ENCODE data around the gene DCST2.
"Not testable (repeated sequence)": the region's sequence is repeated elsewhere in the genome, so short reads cannot be mapped to it uniquely, and the experiment has no call there.

DCST2 gene

DNA sequence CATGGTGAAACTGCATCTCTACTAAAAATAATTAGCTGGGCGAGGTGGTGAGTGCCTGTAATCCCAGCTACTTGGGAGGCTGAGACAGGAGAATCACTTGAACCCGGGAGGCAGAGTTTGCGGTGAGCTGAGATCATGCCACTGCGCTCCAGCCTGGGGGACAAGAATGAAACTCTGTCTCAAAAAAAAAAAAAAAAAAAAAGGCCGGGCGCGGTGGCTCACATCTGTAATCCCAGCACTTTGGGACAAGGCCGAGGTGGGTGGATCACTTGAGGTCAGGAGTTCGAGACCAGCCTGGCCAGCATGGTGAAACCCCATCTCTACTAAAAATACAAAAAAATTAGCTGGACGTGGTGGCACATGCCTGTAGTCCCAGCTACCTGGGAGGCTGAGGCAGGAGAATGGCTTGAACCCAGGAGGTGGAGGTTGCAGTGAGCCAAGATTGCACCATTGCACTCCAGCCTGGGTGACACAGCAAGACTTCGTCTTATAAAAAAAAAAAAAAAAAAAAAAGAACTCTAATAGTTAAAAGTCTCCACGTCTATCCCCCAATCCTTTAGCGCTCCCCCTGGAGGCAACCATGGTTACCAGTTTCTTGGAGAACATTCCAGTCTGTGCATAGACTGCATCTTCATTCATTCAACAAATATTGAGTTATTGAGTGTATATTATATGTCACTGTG lies 38.1 kb downstream of the DCST2 start:
- DNase-seq, result not testable (repeated sequence)

DNA sequence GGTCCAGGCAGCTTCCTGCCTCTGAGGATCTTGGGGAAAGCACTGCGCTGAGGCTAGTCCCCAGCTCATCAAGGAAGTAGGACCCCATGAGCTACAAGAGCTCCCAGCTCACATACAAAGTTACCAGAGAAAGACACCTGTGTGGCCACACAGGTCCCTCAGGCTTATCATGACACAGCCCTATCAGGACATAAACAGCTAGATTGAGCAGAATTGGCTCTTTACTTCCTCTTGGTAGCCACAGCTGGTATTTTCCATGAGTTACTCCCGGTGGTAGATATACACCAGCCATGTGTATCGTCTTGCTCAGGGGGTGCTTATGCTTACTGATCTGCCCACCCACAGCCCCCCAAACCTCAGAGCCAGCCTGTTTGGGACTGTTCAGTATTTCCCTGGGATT lies 39.0 kb downstream of the DCST2 start:
- no peak for DNase-seq

DNA sequence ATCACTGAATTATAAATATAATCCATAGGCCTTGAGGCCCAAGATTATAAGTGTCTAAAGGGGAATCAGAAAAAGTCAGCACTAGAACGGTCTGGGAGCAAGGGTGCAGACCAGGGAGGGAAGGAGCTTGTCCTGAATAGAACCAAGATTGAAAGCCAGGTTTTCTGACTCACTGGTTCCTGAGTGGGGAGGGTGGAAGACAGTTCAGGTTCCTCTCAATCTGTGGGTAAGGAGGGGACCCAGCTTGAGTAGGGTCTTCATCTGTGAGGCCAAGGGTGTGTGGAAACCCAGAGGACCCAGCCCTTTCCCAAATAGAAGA lies 39.4 kb downstream of the DCST2 start:
- no peak for DNase-seq

DNA sequence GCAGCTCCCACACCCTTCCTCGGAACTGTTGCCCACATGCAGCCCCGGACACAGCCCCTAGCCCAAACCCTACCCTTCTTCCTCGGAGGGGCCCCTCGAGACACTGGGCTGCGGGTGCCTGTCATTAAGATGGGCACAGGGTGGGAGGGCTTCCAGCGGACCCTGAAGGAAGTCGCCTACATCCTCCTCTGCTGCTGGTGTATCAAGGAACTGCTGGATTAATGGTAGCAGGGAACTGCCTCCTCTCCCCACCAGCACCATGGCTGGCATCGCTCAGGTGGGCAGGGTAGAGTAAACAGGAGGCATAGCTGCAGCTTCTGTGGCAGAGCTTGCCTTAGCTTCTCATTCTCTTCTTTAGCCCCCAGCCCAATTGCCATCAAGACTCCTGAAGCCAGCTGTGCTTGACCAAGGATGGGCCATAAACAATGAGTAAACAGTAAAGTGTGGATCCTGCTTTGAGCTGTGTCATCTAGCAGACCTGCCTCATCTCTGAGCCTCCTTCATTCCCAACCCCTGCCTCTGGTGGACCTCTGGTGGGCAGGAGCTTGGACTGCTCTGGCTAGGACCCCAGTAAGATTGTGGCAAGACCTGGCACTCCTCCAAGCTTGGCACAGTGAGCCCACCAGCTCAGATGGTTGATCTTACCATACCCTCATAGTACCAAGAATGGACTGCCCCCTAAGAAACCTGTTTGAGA lies 39.9 kb downstream of the DCST2 start, which contains the start of gene LENEP:
Gene LENEP (plus strand): TSS at position 15 of the 697 bp plus-strand sequence. CDS start 22 bp downstream, at position 37.
- DNase-seq, result no peak

DNA sequence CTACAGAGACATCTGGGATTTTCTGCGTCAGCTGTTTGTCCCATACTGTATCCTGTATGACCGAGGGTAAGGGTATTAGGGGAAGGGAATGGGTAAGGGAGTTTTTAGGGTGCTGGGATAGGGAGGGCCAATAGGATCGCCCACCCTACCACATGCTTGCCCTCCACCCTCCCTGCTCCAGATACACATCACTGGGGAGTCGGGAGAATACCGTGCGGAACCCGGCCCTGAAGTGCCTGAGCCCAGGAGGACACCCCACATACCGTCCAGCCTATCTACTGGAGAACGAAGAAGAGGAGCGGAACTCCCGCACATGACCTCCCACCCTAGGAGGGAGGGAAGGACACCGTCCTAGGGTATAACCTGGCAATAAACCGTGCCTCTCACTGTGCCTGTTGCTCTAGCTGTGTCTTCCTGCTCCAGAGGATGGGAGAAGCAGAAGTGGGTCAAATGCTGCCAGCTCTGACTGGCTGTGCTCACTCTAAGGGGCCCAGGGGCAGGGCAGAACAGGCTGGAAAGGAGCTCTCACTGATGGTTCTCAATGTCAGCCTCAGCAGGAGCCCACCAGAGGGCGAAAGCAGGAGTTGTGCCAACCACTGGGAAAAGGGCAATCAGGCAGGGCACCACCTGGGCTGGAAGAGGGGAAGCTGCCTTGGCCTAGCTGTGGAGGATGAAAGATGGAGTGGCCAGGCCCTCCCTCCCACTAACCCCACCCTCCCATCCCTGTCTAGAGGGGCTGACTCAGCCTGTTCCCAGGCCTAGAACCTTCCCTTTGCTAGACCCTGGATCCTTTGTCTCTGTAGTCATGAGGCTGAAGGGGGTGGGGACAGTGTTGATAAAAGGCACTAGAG lies 40.6 kb downstream of the DCST2 start:
- DNase-seq, result peak; percentile 44

DNA sequence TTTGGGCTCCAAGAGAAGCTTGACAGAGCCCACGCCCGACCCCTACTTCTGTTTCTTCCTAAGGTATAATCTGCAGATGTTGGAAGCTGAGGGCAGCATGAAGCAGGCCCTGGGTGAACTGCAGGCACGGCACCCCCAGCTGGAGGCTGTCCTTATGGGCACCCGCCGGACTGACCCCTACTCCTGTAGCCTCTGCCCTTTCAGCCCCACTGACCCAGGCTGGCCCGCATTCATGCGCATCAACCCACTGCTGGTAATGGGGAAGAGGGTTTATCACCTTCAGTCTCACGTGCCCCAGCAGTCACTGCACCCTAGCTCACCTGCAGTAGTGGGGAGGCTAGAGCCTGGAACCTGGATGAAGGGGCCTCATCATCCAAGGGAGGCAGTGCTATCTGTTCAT lies 43.3 kb downstream of the DCST2 start:
- no peak for DNase-seq

DNA sequence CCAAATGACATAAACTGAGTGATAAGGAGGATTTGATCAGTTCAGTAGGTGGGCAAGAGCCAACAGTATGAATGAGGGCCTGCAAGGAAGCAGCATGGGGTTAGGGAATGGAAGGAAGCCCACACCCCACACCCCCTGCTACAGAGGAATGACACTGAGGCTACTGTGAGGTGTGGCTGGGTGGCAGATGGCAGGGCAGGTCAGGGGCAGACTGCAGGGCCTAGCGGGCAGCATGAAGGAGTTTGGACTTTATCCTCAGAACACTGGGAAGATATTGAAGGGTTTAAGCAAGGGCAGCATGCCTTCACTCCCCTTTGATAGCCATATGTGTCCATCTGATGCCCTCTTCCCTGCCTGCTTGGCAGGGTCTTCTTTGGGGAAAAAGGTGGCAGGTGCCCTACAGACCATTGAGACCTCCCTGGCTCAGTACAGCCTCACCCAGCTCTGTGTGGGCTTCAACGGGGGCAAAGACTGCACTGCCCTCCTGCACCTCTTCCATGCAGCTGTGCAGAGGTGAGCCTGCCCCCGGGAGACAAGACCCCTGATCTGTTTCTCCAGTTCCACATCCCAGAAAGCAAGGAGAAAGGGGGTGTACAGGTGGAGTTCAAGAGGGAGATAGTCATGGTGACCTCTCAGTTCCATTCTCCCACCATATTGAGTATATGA lies 44.3 kb downstream of the DCST2 start:
- DNase-seq, result no peak

DNA sequence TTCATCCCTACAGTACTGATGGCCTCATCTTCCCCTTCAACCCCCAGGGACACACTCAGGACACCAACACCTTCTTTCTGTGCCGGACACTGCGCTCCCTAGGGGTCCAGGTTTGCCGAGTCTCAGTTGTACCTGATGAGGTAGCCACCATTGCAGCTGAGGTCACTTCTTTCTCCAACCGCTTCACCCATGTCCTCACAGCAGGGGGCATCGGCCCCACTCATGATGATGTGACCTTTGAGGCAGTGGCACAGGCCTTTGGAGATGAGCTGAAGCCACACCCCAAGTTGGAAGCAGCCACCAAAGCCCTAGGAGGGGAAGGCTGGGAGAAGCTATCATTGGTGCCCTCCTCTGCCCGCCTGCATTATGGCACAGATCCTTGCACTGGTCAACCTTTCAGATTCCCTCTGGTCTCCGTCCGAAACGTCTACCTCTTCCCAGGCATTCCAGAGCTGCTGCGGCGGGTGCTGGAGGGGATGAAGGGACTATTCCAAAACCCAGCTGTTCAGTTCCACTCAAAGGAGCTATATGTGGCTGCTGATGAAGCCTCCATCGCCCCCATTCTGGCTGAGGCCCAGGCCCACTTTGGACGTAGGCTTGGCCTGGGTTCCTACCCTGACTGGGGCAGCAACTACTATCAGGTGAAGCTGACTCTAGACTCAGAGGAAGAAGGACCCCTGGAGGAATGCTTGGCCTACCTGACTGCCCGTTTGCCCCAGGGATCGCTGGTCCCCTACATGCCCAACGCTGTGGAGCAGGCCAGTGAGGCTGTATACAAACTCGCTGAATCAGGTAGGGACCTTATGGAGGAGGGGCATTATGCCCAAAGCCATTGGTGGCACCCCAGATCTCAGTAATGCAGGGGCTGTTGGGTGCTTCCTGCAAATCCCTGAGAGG lies 45.3 kb downstream of the DCST2 start:
- no peak for DNase-seq

DNA sequence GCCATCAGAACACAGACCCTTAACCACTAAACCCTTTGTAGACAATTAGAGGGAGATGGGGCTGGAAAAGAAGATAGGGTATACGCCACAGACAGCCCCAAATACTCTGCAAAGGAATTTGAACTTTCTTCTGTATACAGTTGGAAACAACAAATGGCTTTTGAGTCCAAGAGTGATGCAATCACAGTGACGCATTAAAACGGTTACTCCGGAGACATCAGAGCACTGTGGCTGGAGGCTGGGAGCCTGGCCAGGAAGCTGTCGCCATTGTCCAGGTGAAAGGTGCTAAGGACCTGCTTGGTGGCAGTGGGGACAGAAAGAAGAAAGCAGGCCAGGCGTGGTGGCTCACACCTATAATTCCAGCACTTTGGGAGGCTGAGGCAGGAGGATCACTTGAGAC lies 46.3 kb downstream of the DCST2 start:
- DNase-seq, result no peak

DNA sequence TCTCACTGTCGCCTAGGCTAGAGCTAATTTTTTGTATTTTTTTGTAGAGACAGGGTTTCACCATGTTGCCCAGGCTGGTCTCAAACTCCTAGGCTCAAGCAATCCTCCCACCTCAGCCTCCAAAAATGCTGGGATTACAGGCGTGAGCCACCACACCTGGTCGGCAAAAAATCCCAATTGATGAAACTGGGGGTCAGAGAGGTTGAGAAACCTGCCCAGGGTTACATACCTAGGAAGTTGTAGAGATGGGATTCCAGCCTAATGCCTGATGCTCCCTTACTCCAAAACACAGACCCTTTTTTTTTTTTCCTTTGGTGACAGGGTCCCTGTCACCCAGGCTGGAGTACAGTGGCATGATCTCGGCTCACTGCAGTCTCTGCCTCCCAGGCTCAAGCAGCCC lies 46.8 kb downstream of the DCST2 start:
- DNase-seq, result not testable (repeated sequence)

DNA sequence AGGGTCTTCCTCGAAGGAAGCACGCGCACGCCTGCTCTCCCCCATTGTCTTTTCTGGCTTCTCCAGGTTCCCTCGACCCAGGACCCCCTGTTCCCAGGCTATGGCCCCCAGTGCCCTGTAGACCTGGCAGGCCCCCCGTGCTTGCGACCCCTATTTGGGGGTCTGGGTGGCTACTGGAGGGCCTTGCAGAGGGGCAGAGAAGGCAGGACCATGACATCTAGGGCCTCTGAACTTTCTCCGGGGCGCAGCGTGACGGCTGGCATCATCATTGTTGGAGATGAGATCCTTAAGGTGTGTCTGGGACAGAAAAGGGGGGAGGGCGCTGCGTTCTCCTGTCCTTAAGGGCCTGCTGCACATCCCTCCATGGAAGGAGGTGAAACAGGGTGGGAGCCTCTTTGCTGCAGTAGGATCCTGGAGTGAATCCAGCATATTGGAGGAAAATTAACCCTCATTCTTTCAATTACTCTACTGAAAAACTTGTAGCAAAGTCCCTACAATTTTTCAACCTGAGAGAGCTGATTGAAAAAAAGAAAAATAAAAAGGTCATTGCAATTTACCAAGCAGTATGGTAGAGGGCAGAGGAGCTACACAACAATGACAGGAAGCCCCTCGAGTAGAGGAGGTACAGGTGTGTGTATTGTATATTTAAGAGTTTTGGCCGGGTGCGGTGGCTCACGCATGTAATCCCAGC lies 49.7 kb downstream of the DCST2 start:
- no peak for DNase-seq

DNA sequence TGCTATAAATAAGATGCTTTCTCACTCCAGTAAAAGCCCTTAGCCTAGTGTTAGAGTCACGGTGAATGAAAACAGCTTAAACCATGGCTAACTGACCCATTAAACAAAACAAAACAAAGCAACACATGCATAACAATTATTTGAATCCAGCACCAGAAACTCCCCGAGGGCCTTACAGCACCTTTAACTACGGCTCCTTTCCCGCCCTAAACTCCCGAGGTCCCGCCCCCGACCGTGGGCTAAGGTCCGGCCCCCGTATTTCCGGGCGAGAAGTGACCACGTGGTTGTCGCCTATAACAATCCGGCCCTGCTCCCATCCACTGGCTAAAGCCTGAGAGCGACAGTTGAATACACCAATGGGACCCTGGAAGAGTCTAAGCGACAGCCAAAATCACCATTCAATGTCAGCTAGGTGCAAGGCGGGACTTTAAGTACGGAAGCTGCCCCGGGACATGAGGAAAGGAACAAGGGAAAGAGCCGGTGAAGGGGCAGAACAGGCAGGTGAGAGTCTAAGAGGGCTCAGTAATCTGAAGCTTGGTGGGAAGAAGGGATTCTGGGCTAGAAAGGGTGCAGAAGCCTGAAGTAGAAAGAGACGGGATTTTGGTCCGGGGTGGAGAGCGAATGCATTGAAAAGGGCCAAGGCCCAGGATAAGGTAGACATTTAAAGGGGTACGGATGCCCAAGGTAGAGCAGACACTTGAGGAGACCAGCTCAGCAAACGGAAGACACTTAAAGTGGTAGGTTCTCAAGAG lies 50.5 kb downstream of the DCST2 start, which contains the start of gene FLAD1:
Gene FLAD1 (plus strand): TSS at position 448 of the 752 bp plus-strand sequence. CDS start 351 bp downstream, outside the sequence.
- peak; percentile 99 for DNase-seq

DNA sequence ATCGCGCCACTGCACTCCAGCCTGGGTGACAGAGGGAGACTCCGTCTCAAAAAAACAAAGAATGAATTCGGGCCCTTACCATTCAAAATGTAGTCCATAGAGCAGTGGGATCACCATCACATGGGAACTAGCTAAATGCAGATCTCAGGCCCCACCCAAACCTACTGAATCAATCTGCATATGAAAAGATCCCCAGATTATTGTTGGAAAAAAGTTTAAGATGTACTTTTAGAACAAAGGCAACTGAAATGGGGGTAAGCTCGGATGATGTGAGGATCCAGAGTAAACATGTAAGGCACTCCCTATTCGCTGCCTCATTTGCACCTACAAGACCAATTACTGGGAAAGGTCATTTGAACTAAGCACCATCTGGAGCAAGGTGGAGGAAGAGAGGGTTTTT lies 51.2 kb downstream of the DCST2 start:
- no peak for DNase-seq

DNA sequence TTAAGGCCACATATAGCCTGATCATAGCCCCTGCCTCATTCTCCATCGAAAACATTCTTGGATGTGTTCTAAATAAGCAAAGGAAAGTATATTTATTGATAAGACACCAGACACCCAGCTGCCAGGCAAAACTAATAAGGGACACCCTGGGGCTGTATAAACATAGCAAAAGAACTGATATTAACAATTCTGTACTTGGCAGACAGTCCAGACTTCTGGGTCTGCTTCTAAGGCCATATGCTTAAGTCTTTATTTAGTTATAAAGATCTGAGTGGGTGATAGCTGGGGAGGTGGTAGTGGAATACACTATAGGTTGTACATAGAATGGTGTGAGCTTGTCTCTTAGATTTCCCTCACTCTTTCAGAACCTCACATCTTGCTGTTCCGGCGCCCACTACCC lies 55.2 kb downstream of the DCST2 start:
- no peak for DNase-seq

DNA sequence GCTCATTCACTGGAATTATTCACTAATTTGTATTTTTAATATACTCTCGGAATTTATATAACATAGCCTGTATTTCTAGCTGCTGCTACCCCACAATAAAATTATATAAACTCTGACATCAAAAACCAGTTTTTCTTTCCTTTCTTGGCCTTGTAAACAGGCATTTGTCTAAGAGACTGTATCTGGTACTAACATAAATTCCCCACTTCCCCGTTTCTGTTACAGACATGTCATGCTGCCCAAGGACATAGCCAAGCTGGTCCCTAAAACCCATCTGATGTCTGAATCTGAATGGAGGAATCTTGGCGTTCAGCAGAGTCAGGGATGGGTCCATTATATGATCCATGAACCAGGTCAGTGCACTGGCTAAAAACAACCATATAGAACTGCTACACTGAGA lies 55.8 kb downstream of the DCST2 start:
- DNase-seq, result not testable (repeated sequence)

DNA sequence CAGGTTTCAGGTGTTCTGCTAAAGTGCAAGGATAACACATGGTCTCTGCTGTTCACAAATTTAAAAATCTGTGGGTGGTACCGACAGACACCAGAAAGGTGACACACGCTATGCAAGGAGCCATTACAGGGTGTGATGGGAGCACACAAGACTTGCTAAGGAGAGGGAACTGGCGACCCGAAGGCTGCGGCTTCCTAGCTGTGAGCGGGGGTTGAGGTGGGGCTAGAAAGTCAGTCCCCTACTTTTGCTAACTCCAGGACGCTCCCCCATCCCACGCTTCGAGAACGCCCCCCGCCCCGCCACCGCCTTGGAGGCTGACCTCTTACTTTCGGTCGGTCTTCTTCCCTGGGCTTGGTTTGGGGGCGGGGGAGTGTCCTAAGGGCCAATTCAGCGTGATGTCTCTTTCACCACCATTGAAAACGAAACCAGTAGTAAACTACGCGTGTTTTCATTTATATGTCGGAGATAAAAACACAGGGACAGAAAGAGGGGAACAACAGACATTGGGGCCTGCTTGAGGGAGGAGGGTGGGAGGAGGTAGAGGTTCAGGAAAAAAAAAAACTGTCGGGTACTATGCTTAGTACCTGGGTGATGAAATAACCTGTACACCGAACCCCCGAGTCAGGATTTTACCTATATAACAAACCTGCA lies 58.0 kb downstream of the DCST2 start:
- DNase-seq, result no peak

DNA sequence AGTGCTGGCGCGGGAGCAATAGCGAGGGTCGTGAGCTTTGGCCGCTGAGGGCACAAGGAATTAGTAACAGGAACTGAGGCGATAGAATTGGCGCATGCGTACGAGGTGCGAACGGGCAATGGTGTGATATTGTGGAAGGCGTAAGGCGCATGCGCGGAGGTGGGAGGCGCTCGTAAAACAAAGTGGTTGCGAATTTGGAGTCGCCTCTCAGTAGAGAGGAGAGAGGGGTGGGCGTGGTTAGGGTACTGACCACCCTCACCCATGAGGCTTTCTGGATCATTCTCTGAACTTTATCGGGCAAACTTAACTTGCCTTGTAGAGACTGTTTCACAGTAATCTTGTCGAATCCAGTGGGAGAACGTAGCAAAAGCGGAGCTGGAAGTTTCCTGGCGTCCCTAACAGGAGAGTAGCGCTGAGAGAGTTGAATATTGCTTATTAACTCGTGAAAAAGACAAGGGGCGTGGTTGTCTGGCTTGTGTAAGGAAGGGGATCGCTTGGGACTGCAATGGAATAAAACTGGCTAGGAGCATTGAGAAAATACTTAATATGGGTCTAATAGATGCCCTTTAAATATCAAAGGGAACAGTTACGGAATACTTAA lies 58.7 kb downstream of the DCST2 start:
- peak; percentile 88 for DNase-seq

DNA sequence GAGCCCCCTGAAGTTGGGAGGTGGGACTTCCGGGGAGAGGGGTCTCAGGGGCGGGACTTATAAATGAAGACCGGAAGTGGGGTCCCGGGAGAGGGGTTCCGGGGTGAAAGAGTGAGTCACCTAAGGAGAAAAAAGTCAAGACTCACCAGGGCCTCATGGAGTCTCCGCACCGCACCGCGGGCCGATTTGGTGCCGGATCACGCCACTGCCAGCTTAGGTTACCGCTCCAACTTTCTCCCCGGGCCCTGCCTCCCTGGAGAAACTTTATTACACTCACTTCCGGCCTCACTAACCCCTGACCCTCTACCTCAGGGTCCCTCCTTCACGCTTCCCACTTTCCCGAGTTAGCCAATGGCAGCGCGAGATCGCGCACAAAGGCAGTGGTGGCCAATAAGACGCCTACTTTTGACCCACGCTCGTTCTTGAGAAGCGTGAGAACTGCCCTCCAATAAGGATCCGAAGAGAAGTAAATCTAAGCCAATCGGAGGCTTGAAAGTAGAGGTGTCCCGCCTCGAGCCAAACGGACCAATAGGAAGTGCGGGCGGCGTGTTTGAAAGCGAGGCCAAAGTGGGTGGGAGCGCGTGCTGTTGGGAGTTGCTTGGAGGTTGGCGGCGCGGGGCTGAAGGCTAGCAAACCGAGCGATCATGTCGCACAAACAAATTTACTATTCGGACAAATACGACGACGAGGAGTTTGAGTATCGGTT lies 59.3 kb downstream of the DCST2 start, which contains the start of gene CKS1B:
Gene CKS1B (plus strand): TSS at position 580 of the 706 bp plus-strand sequence. CDS start 65 bp downstream, at position 645.
- peak; percentile 98 for DNase-seq

Measured in NCI-H510A (cell line).